IPS DF 19.7 (cell line): ENCODE data around the gene NLRC5.
"Not testable (repeated sequence)": the region's sequence is repeated elsewhere in the genome, so short reads cannot be mapped to it uniquely, and the experiment has no call there.

Experiments used
- DNase-seq: peaks from one replicate; pipeline ENCODE4 v3.0.0-alpha.2; 2013; ENCODE audit warnings: low read depth, low spot score

The NLRC5 gene

GRCh38 chr16:56980792-56981724, 8.3 kb upstream of the NLRC5 start:
- DNase-seq, result no peak

GRCh38 chr16:56981729-56982271, 7.6 kb upstream of the NLRC5 start:
- no peak for DNase-seq

- no peak for DNase-seq
These were observed 6.7 kb upstream of the NLRC5 start for GRCh38 chr16:56982695-56983094.

- DNase-seq, result no peak
These were observed 6.1 kb upstream of the NLRC5 start for GRCh38 chr16:56983211-56983751.

- no peak for DNase-seq
These were observed 4.7 kb upstream of the NLRC5 start for GRCh38 chr16:56984639-56985038.

GRCh38 chr16:56985288-56985961, 3.9 kb upstream of the NLRC5 start:
- no peak for DNase-seq

GRCh38 chr16:56985962-56986360, 3.4 kb upstream of the NLRC5 start:
- no peak for DNase-seq

GRCh38 chr16:56986361-56986760, 3.0 kb upstream of the NLRC5 start:
- DNase-seq, result no peak

GRCh38 chr16:56986908-56987307, 2.4 kb upstream of the NLRC5 start:
- DNase-seq, result not testable (repeated sequence)

- no peak for DNase-seq
These were observed 1.7 kb upstream of the NLRC5 start for GRCh38 chr16:56987692-56988091.

- no peak for DNase-seq
These were observed 1.0 kb upstream of the NLRC5 start for GRCh38 chr16:56988161-56988947.

GRCh38 chr16:56989988-56990387, 631 bp downstream of the NLRC5 start:
- no peak for DNase-seq

- no peak for DNase-seq
These were observed 1.3 kb downstream of the NLRC5 start for GRCh38 chr16:56990407-56991286.

GRCh38 chr16:56992431-56992830, 3.1 kb downstream of the NLRC5 start:
- DNase-seq, result not testable (repeated sequence)

GRCh38 chr16:56993204-56993603, 3.8 kb downstream of the NLRC5 start:
- no peak for DNase-seq

- DNase-seq, result no peak
These were observed 5.0 kb downstream of the NLRC5 start for GRCh38 chr16:56994311-56994710.

- DNase-seq, result no peak
These were observed 5.9 kb downstream of the NLRC5 start for GRCh38 chr16:56995136-56995805.

- no peak for DNase-seq
These were observed 7.9 kb downstream of the NLRC5 start for GRCh38 chr16:56997264-56997663.

GRCh38 chr16:56997931-56998330, 8.6 kb downstream of the NLRC5 start:
- no peak for DNase-seq

GRCh38 chr16:56998352-56998751, 9.0 kb downstream of the NLRC5 start:
- no peak for DNase-seq
